ENCODE measurements around the gene MUC4. TPM values are rescaled to one million over a fixed set of nuclear protein-coding genes. Genes with fewer than 3 reads are reported as not detected.
"Not testable (repeated sequence)": the region's sequence is repeated elsewhere in the genome, so short reads cannot be mapped to it uniquely, and the experiment has no call there.

The MUC4 gene
- total and polyA plus RNA-seq, 3 donors from 2014 or later = 1.8 to 4.7 (median 4.0) TPM

DNA sequence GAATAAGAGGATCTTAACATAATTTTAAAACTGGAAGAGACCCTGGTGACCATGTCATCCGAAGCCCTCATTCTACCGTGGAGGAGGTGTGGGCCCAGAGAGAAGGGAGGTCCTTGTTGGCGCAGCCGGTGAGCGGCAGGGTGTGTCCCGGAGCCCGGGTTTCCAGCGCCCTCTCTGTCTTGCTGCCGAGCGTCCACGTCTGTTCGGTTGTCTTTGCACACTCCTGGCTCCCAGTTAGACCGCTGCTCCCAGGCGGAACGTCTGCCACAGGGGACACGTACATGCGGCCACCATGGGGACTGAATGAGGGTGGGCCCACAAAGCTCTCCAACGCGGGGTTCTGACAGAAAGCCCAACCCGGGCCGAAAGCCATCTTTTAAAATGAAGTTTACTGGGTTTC lies 6.6 kb upstream of the MUC4 start:
- H3K27ac ChIP-seq = no peak overlapping the region
- 92 to 94% methylated on average over 21 of the region's 21 CpGs for WGBS, 2 donors
- H3K27me3 ChIP-seq = no peaks in the 10 kb centered on the region
- intact Hi-C loops (cut with DNase I; ENCODE audit: low total_unique reads) = no loop called here
- no peaks in the 10 kb centered on the region for H3K9me3 ChIP-seq
- TF ChIP-seq POLR2A (IDR thresholded peaks at IDR 0.05) = no peak
- TF ChIP-seq CTCF (IDR thresholded peaks at IDR 0.05) = no peak
- H3K36me3 ChIP-seq (ENCODE audit: low read depth, missing control alignments) = no peaks in the 10 kb centered on the region
- no peaks in the 10 kb centered on the region for H3K4me1 ChIP-seq
- no peak for DNase-seq
- H3K4me3 ChIP-seq = no peak overlapping the region

DNA sequence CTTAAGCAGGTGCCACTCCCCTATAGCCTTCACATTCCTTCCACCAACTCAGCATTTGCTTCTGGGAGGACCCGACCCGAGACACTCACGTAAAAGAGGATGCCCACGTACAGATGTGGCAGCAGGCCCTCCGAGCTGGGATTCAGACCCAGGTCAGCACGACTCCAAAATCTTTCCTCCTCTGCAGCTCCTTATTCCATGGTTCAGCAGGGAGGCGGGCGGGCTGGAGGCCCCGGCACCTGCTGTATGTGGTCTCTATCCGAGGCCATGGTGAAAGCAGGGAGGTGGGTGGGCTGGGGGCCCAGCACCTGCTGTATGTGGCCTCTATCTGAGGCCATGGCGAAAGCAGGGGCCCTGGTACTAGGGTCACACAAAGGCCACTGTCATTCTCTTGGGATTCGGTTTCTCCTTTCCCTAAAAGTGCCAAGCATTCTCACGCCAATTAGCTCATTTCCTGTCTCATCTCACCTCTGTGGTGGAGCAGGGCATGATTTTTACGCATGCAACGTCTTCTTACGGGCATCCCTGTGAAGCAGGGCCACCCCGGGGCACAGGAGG lies 5.9 kb upstream of the MUC4 start:
- H3K4me1 ChIP-seq = no peaks in the 10 kb centered on the region
- no peak for DNase-seq
- WGBS, 2 donors = 93 to 94% methylated on average over 17 of the region's 17 CpGs

GRCh38 chr3:195816276-195816913 lies 4.7 kb upstream of the MUC4 start:
- H3K27ac ChIP-seq; H3K4me1 ChIP-seq; H3K36me3 ChIP-seq (ENCODE audit: low read depth, missing control alignments); H3K9me3 ChIP-seq; H3K27me3 ChIP-seq; DNase-seq; H3K4me3 ChIP-seq; intact Hi-C loops (cut with DNase I; ENCODE audit: low total_unique reads): not testable (repeated sequence)
- 92 to 94% methylated on average over 22 to 23 of the region's 23 CpGs for WGBS, 2 donors

More for the DNA sequence above, 5.9 kb upstream of the MUC4 start:
- H3K36me3 ChIP-seq (ENCODE audit: low read depth, missing control alignments) = no peaks in the 10 kb centered on the region
- no peak for TF ChIP-seq CTCF (IDR thresholded peaks at IDR 0.05)
- TF ChIP-seq POLR2A (IDR thresholded peaks at IDR 0.05) = no peak
- no peak overlapping the region for H3K4me3 ChIP-seq
- no peak overlapping the region for H3K27ac ChIP-seq
- H3K9me3 ChIP-seq = no peaks in the 10 kb centered on the region
- no peaks in the 10 kb centered on the region for H3K27me3 ChIP-seq
- intact Hi-C loops (cut with DNase I; ENCODE audit: low total_unique reads) = no loop called here

GRCh38 chr3:195815169-195815771 lies 3.5 kb upstream of the MUC4 start:
- 92 to 96% methylated on average over 17 to 18 of the region's 18 CpGs for WGBS, 2 donors
- Histone ChIP-seq H3K4me1 (no peaks in the 10 kb centered on the region), H3K4me3 (no peak overlapping the region), H3K27ac (no peak overlapping the region), H3K9me3 (no peaks in the 10 kb centered on the region), H3K27me3 (no peaks in the 10 kb centered on the region), H3K36me3 (ENCODE audit: low read depth, missing control alignments) (no peaks in the 10 kb centered on the region)
- TF ChIP-seq POLR2A (IDR thresholded peaks at IDR 0.05) = no peak
- TF ChIP-seq CTCF (IDR thresholded peaks at IDR 0.05) = no peak
- no peak for DNase-seq
- intact Hi-C loops (cut with DNase I; ENCODE audit: low total_unique reads) = no loop called here

DNA sequence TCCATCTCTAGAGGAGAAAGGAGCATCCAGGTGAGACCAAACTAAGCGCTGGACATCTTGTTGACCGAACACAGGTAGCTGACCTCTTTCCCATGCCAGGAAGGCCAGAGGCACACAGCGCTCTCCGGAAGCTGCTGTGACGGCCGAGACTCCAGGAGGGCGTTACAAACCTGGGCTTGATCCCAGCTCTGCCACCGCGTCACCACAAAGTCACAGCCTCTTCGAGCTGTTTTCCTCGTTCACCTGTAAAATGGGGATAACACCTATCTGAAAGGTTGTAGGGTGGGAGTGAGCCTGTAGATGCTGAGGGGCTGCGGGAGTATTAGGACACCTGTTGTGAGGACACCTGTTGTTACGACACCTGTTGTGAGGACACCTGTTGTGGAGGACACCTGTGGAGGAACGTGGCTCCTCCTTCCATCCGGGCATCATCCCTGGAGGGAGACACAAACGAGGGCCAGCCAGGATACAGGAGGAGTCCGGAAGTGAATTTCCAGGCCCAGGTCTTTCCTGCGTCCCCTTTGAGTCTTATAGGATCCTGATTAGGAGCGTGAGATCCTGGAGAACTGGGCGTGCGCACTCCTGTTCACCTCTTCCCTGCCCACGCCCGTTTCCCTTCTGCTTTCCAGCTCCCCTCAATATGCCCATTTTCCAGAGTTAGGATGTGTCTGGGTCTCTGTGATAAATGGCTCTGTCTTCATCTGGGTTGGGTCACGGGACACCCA lies 2.3 kb upstream of the MUC4 start:
- no peak overlapping the region for H3K27ac ChIP-seq
- TF ChIP-seq CTCF (IDR thresholded peaks at IDR 0.05) = no peak
- no peak for TF ChIP-seq POLR2A (IDR thresholded peaks at IDR 0.05)
- intact Hi-C loops (cut with DNase I; ENCODE audit: low total_unique reads) = no loop called here

More for the DNA sequence above, 2.3 kb upstream of the MUC4 start:
- WGBS, 2 donors = 93 to 96% methylated on average over 22 to 24 of the region's 24 CpGs
- no peaks in the 10 kb centered on the region for H3K27me3 ChIP-seq
- H3K4me3 ChIP-seq = no peak overlapping the region
- no peak for DNase-seq
- no peaks in the 10 kb centered on the region for H3K9me3 ChIP-seq
- no peaks in the 10 kb centered on the region for H3K4me1 ChIP-seq
- no peaks in the 10 kb centered on the region for H3K36me3 ChIP-seq (ENCODE audit: low read depth, missing control alignments)

Measured in testis (tissue), 3 donors.